Neuronal stem cell (in vitro differentiated cells): ENCODE results near the gene IDI1.

Source experiments
- DNase-seq: peaks from one replicate; pipeline ENCODE4 v3.0.0-alpha.2; 2013; ENCODE audit warnings: low spot score
- H2AFZ ChIP-seq: one replicate; pipeline ENCODE4 v1.6.1; 2013; ENCODE audit warnings: mild to moderate bottlenecking, low read length, inconsistent platforms
- H2AK5ac ChIP-seq: 2 replicates; pipeline ENCODE4 v1.6.1; 2013; ENCODE audit warnings: low read depth, mild to moderate bottlenecking, inconsistent platforms, low read length, moderate library complexity, mixed read lengths
- H2BK120ac ChIP-seq: 2 replicates; pipeline ENCODE4 v1.6.1; 2013; ENCODE audit warnings: low read depth, mild to moderate bottlenecking, inconsistent platforms, low read length, moderate library complexity, mixed read lengths
- H2BK12ac ChIP-seq: one replicate; pipeline ENCODE4 v1.6.1; 2013; ENCODE audit warnings: low read length, inconsistent platforms
- H2BK15ac ChIP-seq: 2 replicates; pipeline ENCODE4 v1.6.1; 2013; ENCODE audit warnings: mild to moderate bottlenecking, low read length, inconsistent platforms, mixed read lengths
- H2BK5ac ChIP-seq: one replicate; pipeline ENCODE4 v1.6.1; 2013; ENCODE audit warnings: inconsistent platforms, mild to moderate bottlenecking, low read length, moderate library complexity
- H3K14ac ChIP-seq: one replicate; pipeline ENCODE4 v1.6.1; 2013; ENCODE audit warnings: low read length, inconsistent platforms
- H3K18ac ChIP-seq: 2 replicates; pipeline ENCODE4 v1.6.1; 2013; ENCODE audit warnings: low read length, inconsistent platforms
- H3K23ac ChIP-seq: 2 replicates; pipeline ENCODE4 v1.6.1; 2013; ENCODE audit warnings: low read depth, mild to moderate bottlenecking, mixed read lengths, low read length, inconsistent platforms; ENCODE audit not compliant: poor library complexity
- H3K27ac ChIP-seq: replicated peaks from 3 replicates; pipeline ENCODE4 v1.5.1; 2013; ENCODE audit warnings: low read length, inconsistent platforms
- H3K27me3 ChIP-seq, 3 experiments: 2 replicates each; pipeline ENCODE4 v1.6.1; 2013; ENCODE audit warnings: low read length in 3 of 3, mild to moderate bottlenecking in 2 of 3, inconsistent platforms in 1 of 3, low read depth in 1 of 3, mixed read lengths in 1 of 3, moderate library complexity in 1 of 3; ENCODE audit not compliant: control insufficient read depth in 3 of 3, insufficient read depth in 3 of 3
- H3K36me3 ChIP-seq, 2 donors: replicated peaks in 1 of 2; 2 replicates each; pipeline ENCODE4 v1.6.1; 2013; ENCODE audit warnings: low read length in 2 of 2; ENCODE audit not compliant: control insufficient read depth in 2 of 2, insufficient read depth in 2 of 2
- H3K4ac ChIP-seq: 2 replicates; pipeline ENCODE4 v1.6.1; 2013; ENCODE audit warnings: inconsistent platforms, mild to moderate bottlenecking, low read length, moderate library complexity
- H3K4me1 ChIP-seq, 2 donors: 1 replicate in 1 of 2; 2 replicates in 1 of 2; pipeline ENCODE4 v1.6.1; 2013; ENCODE audit warnings: low read length in 2 of 2, low read depth in 1 of 2; ENCODE audit not compliant: control insufficient read depth in 2 of 2, insufficient read depth in 1 of 2
- H3K4me2 ChIP-seq: one replicate; pipeline ENCODE4 v1.6.1; 2013; ENCODE audit warnings: mild to moderate bottlenecking, low read length, inconsistent platforms; ENCODE audit not compliant: insufficient read depth, poor library complexity, severe bottlenecking
- H3K4me3 ChIP-seq, 2 donors: 2 replicates each; pipeline ENCODE4 v1.5.1; 2013; ENCODE audit warnings: low read length in 2 of 2, mild to moderate bottlenecking in 2 of 2, inconsistent platforms in 1 of 2, moderate library complexity in 1 of 2
- H3K79me1 ChIP-seq: one replicate; pipeline ENCODE4 v1.6.1; 2013; ENCODE audit warnings: low read depth, mild to moderate bottlenecking, inconsistent platforms, low read length, moderate library complexity
- H3K9ac ChIP-seq: one replicate; pipeline ENCODE4 v1.6.1; 2013; ENCODE audit warnings: mild to moderate bottlenecking, low read depth, low read length, inconsistent platforms; ENCODE audit not compliant: poor library complexity
- H3K9me3 ChIP-seq, 2 donors: replicated peaks in 1 of 2; 2 replicates each; pipeline versions ENCODE3 to v1.6.1; 2013; ENCODE audit warnings: low read length in 2 of 2, mild to moderate bottlenecking in 2 of 2, inconsistent platforms in 1 of 2, low read depth in 1 of 2, mixed read lengths in 1 of 2, moderate library complexity in 1 of 2; ENCODE audit not compliant: control insufficient read depth in 2 of 2, insufficient read depth in 1 of 2
- H4K8ac ChIP-seq: one replicate; pipeline ENCODE4 v1.6.1; 2013; ENCODE audit warnings: low read depth, mild to moderate bottlenecking, inconsistent platforms, low read length, moderate library complexity
- H4K91ac ChIP-seq: one replicate; pipeline ENCODE4 v1.6.1; 2013; ENCODE audit warnings: low read length, low read depth, mild to moderate bottlenecking, inconsistent platforms; ENCODE audit not compliant: poor library complexity
- WGBS, 2 donors: extraction: QIAGEN DNeasy Blood & Tissue Kit; methylation state at CpG; one replicate each; pipeline ENCODE4 v1.1.7; 2013; ENCODE audit warnings: missing lambda C conversion rate in 2 of 2, mixed read lengths in 1 of 2; ENCODE audit not compliant: insufficient read length in 2 of 2, insufficient replicate concordance in 1 of 2; ENCODE audit errors: extremely low coverage in 2 of 2; 5-methylcytosine and 5-hydroxymethylcytosine counted together

IDI1 gene

GRCh38 chr10:1094112-1095057, 45.5 kb upstream of the IDI1 start:
- Histone ChIP-seq H3K9ac (no peak overlapping the region), H3K27me3 (no peaks in the 10 kb centered on the region), H4K8ac (no peak overlapping the region), H2AK5ac (no peak overlapping the region), H3K23ac (no peak overlapping the region), H2BK120ac (no peak overlapping the region), H2BK5ac (no peak overlapping the region), H4K91ac (no peak overlapping the region), H3K4ac (no peak overlapping the region), H3K27ac (no peak overlapping the region), H3K4me2 (no peak overlapping the region), H3K9me3 (no peaks in the 10 kb centered on the region), H2AFZ (no peak overlapping the region), H3K4me3 (no peak overlapping the region), H3K4me1 (no peaks in the 10 kb centered on the region), H2BK15ac (no peak overlapping the region), H3K36me3 (peaks cover 18 to 86% of the 10 kb centered on the region in 2 donors), H3K14ac (no peak overlapping the region), H3K79me1 (no peaks in the 10 kb centered on the region), H2BK12ac (no peak overlapping the region), H3K18ac (no peak overlapping the region)
- DNase-seq: no peak
- WGBS, 2 donors: 87 to 94% methylated on average over 3 of the region's 15 CpGs

DNA sequence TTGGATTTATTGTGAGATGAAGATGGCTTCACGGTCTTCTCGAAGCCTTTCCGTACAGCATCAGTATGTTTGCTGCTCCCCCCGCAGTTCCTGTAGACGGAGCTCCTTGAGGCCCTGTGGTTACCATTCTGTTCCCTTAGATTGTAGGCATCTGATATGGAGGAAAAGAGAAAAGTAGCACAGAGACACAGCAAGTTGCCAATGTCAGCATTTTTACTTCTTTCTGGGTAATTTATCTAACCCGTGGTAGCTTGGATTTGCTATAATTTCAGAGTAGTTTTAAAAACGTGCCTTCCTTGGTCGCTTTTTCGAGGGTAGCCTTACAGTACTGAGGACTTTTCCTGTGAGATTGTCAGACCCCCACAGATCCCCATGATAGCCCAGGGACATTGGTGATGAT, 44.8 kb upstream of the IDI1 start:
- Histone ChIP-seq H3K14ac (no peak overlapping the region), H3K27me3 (no peaks in the 10 kb centered on the region), H2AFZ (no peak overlapping the region), H3K79me1 (no peaks in the 10 kb centered on the region), H3K27ac (no peak overlapping the region), H3K36me3 (peaks cover 23 to 88% of the 10 kb centered on the region in 2 donors), H3K9me3 (no peaks in the 10 kb centered on the region), H2BK12ac (no peak overlapping the region), H2BK5ac (no peak overlapping the region), H2BK120ac (no peak overlapping the region), H2AK5ac (no peak overlapping the region), H3K4me3 (no peak overlapping the region), H4K8ac (no peak overlapping the region), H4K91ac (no peak overlapping the region), H2BK15ac (no peak overlapping the region), H3K4ac (no peak overlapping the region), H3K9ac (no peak overlapping the region), H3K18ac (no peak overlapping the region), H3K4me1 (no peaks in the 10 kb centered on the region), H3K23ac (no peak overlapping the region), H3K4me2 (no peak overlapping the region)
- DNase-seq: no peak
- no CpG with 5 or more reads among the region's 9 CpGs for WGBS, 2 donors

GRCh38 chr10:1090696-1091095, 41.8 kb upstream of the IDI1 start:
- H3K4me1 ChIP-seq: no peaks in the 10 kb centered on the region
- H3K9ac ChIP-seq: no peak overlapping the region
- H3K23ac ChIP-seq: peak overlapping the region; percentile 38
- no peak overlapping the region for H3K27ac ChIP-seq
- peaks cover 22 to 92% of the 10 kb centered on the region in 2 donors for H3K36me3 ChIP-seq
- no peaks in the 10 kb centered on the region for H3K79me1 ChIP-seq
- H2BK15ac ChIP-seq: no peak overlapping the region
- no peak overlapping the region for H3K14ac ChIP-seq
- H2BK120ac ChIP-seq: no peak overlapping the region
- no peak overlapping the region for H2AK5ac ChIP-seq
- no CpG with 5 or more reads among the region's 14 CpGs for WGBS, 2 donors
- no peak overlapping the region for H2BK12ac ChIP-seq
- H3K9me3 ChIP-seq: no peaks in the 10 kb centered on the region
- H4K91ac ChIP-seq: no peak overlapping the region
- no peak for DNase-seq
- H3K4ac ChIP-seq: no peak overlapping the region
- no peak overlapping the region for H3K4me3 ChIP-seq
- no peaks in the 10 kb centered on the region for H3K27me3 ChIP-seq
- H2BK5ac ChIP-seq: no peak overlapping the region
- H3K4me2 ChIP-seq: no peak overlapping the region
- H2AFZ ChIP-seq: no peak overlapping the region
- H3K18ac ChIP-seq: no peak overlapping the region
- H4K8ac ChIP-seq: no peak overlapping the region

GRCh38 chr10:1089017-1089689, 40.2 kb upstream of the IDI1 start:
- peak overlapping the region; percentile 31 for H3K23ac ChIP-seq
- peak overlapping the region; percentile 65 for H3K9ac ChIP-seq
- no peak overlapping the region for H4K8ac ChIP-seq
- no peaks in the 10 kb centered on the region for H3K9me3 ChIP-seq
- no peak overlapping the region for H2BK15ac ChIP-seq
- H2BK12ac ChIP-seq: no peak overlapping the region
- H3K14ac ChIP-seq: no peak overlapping the region
- no peak overlapping the region for H3K27ac ChIP-seq
- no peak overlapping the region for H2BK5ac ChIP-seq
- no peaks in the 10 kb centered on the region for H3K4me1 ChIP-seq
- H3K36me3 ChIP-seq: peaks cover 27 to 92% of the 10 kb centered on the region in 2 donors
- no peaks in the 10 kb centered on the region for H3K79me1 ChIP-seq
- no peak overlapping the region for H3K4me2 ChIP-seq
- no peak for DNase-seq
- H2AFZ ChIP-seq: no peak overlapping the region
- no peak overlapping the region for H4K91ac ChIP-seq
- H3K4ac ChIP-seq: no peak overlapping the region
- no CpG with 5 or more reads among the region's 19 CpGs for WGBS, 2 donors
- no peaks in the 10 kb centered on the region for H3K27me3 ChIP-seq
- H2AK5ac ChIP-seq: no peak overlapping the region
- no peak overlapping the region for H3K4me3 ChIP-seq
- H3K18ac ChIP-seq: no peak overlapping the region
- no peak overlapping the region for H2BK120ac ChIP-seq
